ENCODE data around the gene BICC1. TPM values are rescaled to one million over a fixed set of nuclear protein-coding genes. Genes with fewer than 3 reads are reported as not detected.

BICC1 gene
- total and polyA plus RNA-seq, 2 of the 8 experiments (the other 6 are each of a cell fraction or from before 2014, with no cell fraction given), result 0.20 to 0.73 TPM

DNA sequence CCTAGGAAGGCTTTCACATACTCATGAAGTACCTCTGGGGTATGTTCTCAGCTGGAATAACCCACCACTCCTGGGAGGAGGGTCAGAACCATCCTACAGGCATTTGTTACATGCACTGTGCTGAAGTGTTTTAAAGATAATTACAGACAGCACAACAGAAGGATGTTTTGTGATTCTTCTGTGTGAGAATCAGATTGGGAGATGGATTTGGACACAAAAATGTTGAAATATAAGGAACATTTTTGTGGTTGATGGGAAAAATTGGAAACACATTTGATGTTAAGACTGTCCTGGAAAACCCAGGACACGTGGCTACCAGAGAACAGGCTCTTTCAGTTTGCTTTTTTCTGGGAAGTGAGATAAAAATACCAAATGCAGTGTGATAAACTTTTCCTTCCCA, 61.4 kb downstream of the BICC1 start:
- no peak for FAIRE-seq
- H2AFZ ChIP-seq (ENCODE audit: low read length), result no peak overlapping the region
- no peak overlapping the region for H3K27ac ChIP-seq (ENCODE audit: low read depth, low read length)

More for the DNA sequence above, 61.4 kb downstream of the BICC1 start:
- Histone ChIP-seq H3K56ac (replicated peaks; ENCODE audit: insufficient read length, low read depth, low read length) (no peak overlapping the region), H2BK5ac (ENCODE audit: low read depth, low read length) (no peak overlapping the region), H2AK5ac (ENCODE audit: low read depth, low read length) (no peak overlapping the region), H2BK120ac (replicated peaks; ENCODE audit: low read depth, low read length) (no peak overlapping the region), H4K8ac (ENCODE audit: extremely low read depth, insufficient read depth, low read length) (no peak overlapping the region), H3K27me3 (replicated peaks in 1 of 4; ENCODE audit: control insufficient read depth in 3 of 4, extremely low read depth in 1 of 4, insufficient read depth in 3 of 4, low read length in 3 of 4) (no peaks in the 10 kb centered on the region), H3K36me3 (ENCODE audit: control insufficient read depth in 2 of 4, insufficient read depth in 4 of 4, low read length in 3 of 4) (no peaks in the 10 kb centered on the region), H4K20me1 (replicated peaks in 1 of 2; ENCODE audit: control insufficient read depth in 1 of 2, insufficient read depth in 2 of 2, low read length in 2 of 2) (no peaks in the 10 kb centered on the region), H2BK20ac (ENCODE audit: low read length) (no peak overlapping the region), H3K14ac (ENCODE audit: insufficient read length) (no peak overlapping the region), H3K79me2 (ENCODE audit: control insufficient read depth in 1 of 2, insufficient read depth in 2 of 2, low read length in 2 of 2) (no peaks in the 10 kb centered on the region), H3K18ac (ENCODE audit: extremely low read depth, low read length) (no peak overlapping the region), H4K91ac (replicated peaks; ENCODE audit: insufficient read length, low read length) (no peak overlapping the region), H3K9me3 (ENCODE audit: insufficient read depth in 2 of 2, low read depth in 1 of 2, low read length in 1 of 2) (no peaks in the 10 kb centered on the region), H3K9ac (replicated peaks in 1 of 4; ENCODE audit: extremely low read depth in 1 of 4, low read depth in 3 of 4, low read length in 3 of 4) (no peak overlapping the region), H3K79me1 (ENCODE audit: low read depth, low read length) (no peaks in the 10 kb centered on the region), H3K23me2 (ENCODE audit: low read depth, low read length) (no peaks in the 10 kb centered on the region), H3K4me1 (replicated peaks in 1 of 4; ENCODE audit: control insufficient read depth in 3 of 4, insufficient read depth in 4 of 4, low read length in 3 of 4) (no peaks in the 10 kb centered on the region), H3K4me3 (ENCODE audit: extremely low read depth in 1 of 4, insufficient read depth in 2 of 4, low read depth in 3 of 4, low read length in 4 of 4) (no peak overlapping the region), H4K5ac (ENCODE audit: insufficient read length, low read depth, low read length) (no peak overlapping the region), H3K4ac (replicated peaks; ENCODE audit: insufficient read length, low read depth, low read length) (no peak overlapping the region), H3K23ac (ENCODE audit: insufficient read length) (no peak overlapping the region), H2BK12ac (ENCODE audit: low read depth, low read length) (no peak overlapping the region), H3K4me2 (ENCODE audit: insufficient read depth in 1 of 2, low read depth in 2 of 2, low read length in 2 of 2) (no peak overlapping the region), H2BK15ac (ENCODE audit: low read length) (no peak overlapping the region)
- 76% methylated on average over 1 of the region's 1 CpG; no CpG with 5 or more reads in 1 of the 2 experiments for WGBS, 2 experiments (ENCODE audit: extremely low coverage in 1 of 2, insufficient coverage in 1 of 2, insufficient read length in 1 of 2, insufficient replicate concordance in 2 of 2, low coverage in 1 of 2, low lambda C conversion rate in 2 of 2, missing lambda C conversion rate in 1 of 2)
- CTCF ChIA-PET (ENCODE audit: partially characterized antibody), result interaction anchor here (1.0 kb wide), 1 partner anchor 13 kb away, joined by 3 read pairs; no protein-coding TSS in a partner anchor
- POLR2A ChIA-PET (ENCODE audit: partially characterized antibody), result no interaction called here
- TF ChIP-seq ASH2L (IDR thresholded peaks at IDR 0.05; ENCODE audit: low read length) (no peak), PHF8 (conservative IDR thresholded peaks at IDR 0.05; ENCODE audit: low read depth, low read length) (no peak), BCL11A (IDR thresholded peaks at IDR 0.05; ENCODE audit: low read depth in 2 of 2, low read length in 2 of 2) (no peak)
- DNase-seq (ENCODE audit: low read depth in 1 of 2, low spot score in 2 of 2), result no peak
